ENCODE data around the gene CTTN.
A peak's percentile ranks its signal among the peaks of the same experiment; 100 is the strongest.
"Not testable (repeated sequence)": the region's sequence is repeated elsewhere in the genome, so short reads cannot be mapped to it uniquely, and the experiment has no call there.

The CTTN gene

DNA sequence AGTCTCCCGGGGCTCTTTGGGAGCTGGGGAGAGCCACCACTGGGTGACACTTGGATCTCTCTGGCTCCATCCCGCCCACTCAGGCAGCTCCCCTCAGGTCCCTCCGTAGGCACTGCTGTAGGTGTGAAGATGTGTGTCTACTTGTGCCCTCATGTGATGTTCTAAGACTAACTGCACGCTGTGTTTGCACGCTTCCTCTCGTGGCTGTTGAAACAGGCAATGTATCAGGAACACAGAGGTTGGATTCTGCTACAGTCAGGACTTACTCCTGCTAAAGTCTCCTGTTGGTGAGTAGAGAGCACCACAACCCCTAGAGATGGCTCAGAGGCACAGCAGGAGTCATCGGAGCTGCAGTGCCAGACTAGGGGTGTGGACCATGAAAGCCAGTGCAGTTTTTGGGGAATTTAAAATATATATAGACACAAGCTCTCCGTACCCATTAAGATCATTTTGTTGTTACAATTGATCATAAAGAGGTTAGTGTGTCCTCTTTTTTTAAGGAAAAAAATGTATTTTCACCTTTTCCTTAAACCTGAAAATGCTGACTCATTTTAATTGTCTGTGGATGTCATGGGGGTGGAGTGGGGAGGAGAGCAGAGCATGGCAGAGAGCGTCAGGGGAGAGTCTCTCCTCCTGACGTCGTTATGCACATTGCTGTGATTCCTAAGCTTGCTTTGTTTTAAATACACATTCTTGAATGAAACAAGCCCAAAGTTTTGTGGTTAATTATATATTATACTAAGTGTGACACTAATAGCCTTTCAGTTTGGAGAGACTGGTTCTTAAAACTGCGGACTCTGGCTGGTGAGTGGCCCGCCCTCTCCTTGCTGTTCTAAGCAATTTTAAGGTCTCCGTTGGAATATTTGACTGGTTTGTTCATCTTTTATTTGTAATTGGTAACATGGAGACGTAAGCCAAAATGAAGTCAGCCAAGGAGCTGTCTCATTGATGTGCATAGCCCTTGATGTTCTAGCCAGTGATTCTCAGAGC is 16.2 kb upstream of the CTTN start:
- peak; percentile 43 for DNase-seq

DNA sequence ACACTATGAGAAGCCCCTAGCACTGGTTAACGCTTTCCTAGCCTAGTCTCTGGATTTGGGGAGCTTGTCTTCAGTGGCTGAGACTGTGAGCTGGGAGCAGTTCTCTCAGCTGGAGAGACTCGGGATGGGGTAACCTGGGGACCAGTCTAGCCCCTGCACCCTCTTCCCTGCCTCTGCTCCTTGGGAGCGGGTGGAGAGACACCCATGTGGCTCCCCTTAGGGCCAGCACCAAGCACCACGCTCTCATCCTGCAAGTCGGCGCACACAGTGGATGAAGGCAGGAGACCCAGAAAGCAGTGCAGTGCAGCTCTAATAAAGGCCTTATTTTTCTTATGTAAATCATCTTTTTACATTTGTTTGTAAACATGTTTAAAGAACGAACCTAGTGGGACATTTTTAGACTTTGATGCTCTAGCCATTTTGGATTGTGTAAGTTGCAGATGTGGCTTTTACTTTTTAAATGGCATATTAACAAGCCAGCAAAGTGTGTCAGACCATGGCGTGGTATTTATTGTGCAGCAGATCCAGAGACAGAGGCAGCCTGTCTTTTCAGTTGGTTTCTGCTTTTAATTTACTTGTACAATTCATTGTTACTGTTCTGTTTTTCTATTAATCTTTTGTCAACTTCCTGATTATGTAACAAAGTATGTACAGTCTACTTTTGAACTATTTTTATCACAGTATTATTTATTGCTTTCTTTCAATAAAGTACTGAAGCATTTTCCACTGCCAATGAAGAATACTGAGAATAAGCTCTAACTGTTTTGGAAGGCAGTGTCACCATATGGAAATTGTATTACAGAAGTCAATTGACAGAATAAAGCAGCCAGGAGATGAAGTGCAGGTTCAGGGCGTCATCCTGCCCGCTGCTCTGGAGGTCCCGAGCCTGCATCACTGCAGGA is 14.4 kb upstream of the CTTN start:
- DNase-seq: no peak

DNA sequence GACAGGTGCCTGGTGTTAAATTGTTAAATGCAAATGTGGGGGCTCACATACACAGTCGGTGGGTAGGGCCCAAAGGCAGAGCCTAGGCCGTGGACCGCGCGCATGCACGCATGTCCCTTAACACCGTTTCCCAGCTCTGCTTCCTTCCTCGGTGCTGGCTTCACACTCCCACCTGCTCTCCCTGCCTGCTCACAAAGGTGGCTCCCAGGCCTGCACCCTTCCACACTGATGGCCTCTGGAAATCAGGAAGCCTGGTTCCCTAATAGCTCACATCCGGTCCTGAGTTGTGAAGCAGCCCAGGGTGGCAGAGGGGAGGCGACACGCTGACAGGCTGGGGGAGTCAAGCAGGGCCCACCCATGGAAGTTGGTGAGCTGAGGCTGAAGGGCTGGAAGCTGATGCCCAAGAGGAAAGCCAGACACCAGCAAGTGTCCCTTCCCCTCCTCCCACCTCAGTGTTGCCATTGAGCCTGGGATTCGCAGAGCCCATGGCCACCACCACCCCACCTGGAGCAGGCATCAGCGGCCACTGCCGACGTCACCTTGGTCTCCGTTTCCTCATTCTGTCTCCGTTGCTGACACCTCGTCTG is 13.7 kb upstream of the CTTN start:
- no peak for DNase-seq

DNA sequence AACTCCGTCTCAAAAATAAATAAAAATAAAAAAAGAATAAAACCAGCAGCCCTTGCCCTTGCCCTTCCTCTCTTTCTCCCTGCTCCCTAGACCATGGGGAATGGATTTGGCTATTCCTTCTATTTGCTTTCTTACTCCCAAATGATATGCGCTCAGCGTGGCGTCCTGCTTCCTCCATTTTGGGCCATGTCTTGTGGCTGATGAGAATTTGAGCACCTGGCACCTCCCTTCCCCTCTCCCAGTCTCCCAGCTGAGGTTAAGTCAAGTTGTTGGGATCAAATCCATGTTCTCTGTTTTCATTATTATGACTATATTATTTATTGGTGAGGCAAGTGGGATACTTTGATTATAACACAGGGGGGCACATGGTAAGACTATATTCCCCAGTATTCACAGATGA is 10.8 kb upstream of the CTTN start:
- DNase-seq: no peak

DNA sequence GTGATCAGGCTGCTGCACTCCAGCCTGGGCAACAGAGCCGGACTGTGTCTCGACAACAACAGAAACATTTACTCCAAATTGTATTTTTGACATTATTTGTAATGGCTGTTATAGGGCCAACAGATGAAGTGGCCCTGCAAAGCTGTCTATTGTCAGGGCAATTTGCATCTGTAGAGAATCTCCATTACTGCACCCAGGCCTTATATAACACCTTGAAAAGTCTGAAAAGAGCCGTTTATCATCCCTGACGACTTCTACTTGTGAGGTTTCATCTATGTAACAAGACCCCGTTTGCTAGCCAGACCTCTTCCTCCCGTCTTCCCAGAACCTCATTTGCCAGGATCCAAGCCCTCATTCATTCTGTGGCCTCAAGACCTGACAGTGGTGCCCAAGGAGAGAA is 9.1 kb upstream of the CTTN start:
- no peak for DNase-seq

DNA sequence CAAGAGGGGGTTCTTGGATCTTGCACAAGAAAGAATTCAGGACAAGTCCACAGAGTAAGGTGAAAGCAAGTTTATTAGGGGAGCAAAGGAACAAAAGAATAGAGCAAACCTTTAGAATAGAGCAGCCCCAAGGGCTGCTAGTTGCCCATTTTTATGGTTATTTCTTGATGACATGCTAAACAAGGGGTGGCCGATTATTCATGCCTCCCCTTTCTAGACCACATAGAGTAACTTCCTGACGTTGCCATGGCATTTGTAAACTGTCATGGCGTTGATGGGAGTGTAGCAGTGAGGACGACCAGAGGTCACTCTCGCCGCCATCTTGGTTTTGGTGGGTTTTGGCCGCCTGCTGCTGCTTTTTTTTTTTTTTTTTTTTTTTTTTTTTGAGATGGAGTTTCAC is 7.4 kb upstream of the CTTN start:
- DNase-seq: not testable (repeated sequence)

DNA sequence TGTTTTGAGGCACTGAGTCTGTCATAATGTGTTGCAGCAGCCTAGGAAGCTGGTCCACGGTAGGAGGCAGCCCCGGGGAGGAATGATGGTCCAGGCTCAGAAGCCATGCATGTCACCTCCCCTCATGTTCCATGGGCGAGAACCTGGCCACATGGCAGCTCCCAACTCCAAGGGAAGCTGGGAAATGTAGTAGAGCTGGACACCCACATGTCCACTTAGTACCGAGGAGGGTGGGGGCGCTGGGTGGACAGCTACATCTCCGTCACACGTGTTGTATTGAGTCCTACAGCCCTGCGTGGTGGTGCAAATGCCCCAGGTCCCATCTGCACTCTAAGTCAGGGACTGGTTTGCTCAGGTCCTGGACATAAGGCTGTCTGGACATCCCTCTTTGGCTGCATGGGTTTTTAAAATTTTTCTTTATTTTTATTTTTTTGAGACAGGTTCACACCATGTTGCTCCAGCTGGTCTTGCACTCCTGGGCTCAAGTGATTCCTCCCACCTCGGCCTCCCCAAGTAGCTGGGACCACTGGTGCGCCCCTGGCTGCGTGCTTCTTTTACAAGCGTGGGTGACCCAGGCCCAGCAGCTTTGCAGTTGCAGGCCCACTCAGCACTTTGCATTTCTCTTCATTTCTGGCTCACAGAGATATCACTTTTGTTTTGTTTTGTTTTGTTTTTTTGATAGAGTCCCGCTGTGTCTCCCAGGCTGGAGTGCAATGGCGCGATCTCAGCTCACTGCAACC is 3.9 kb upstream of the CTTN start:
- DNase-seq: no peak

DNA sequence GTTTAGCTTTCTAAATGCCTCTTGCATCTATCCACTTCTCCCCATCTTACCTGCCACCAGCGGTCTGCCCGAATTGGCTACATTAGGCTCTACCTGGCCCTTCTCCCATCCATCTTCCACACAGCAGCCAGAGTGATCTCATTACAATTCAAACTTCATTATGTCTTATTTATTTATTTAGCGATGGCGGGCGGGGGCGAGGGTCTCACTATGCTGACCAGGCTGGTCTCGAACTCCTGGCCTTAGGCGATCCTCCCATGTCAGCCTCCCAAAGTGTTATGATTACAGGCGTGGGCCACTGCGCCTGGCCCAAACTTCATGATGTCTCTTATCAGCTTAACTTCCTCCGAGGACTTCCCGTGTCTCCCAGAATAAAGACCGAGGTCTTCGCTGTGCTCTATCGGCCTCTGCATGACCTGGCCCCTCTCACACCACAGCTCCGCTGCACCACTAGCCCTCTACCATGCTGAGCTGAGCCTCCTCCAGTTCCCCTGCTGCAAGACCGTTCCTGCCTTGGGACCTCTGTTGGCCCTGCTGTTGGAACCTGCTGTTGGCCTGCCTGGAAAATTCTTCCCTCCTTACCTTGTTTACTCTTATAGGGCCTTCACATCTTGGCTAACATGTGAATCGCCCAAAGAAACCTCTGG is 870 bp upstream of the CTTN start:
- DNase-seq: peak; percentile 59

DNA sequence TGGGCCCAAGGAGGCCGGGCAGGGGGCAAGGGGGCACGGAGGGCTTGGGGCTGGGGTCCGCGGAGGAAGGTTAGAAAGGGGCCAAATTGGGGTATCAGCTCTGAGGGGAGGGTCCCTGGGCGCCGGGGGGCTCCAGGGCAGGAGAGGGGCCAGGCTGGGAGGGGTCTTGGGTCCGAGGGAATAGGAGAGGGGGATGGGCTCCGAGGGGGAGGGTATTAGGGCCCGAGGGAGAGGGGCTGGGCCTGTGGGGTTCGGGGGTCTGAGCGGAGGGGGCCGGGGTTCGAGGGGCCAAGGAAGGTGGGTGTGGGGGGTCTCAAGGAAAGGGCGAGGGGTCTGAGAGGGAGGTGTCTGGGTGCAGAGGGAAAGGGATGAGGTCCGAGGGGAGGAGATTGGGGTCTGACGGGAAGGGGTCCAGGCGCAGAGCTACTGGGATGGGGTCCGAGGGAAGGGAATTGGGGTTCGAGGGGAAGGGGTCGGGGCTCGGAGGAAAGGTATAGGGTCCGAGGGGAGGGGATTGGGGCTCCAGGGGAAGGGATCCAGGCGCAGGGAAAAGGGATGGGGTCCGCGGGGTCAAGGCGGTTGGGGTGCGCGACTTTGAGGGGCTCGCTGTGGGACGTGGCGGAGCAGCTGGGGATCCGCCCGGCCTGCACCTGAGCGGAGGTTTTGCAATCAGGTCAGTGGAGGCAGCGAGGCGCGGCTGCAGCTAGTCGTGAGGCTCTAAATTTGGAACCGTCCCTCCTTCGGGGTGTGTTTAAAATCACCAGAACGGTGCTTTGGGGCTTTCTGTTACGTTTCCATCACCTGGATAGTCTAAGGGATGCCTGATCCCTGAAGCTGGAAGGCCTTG is 728 bp downstream of the CTTN start:
- DNase-seq: no peak

DNA sequence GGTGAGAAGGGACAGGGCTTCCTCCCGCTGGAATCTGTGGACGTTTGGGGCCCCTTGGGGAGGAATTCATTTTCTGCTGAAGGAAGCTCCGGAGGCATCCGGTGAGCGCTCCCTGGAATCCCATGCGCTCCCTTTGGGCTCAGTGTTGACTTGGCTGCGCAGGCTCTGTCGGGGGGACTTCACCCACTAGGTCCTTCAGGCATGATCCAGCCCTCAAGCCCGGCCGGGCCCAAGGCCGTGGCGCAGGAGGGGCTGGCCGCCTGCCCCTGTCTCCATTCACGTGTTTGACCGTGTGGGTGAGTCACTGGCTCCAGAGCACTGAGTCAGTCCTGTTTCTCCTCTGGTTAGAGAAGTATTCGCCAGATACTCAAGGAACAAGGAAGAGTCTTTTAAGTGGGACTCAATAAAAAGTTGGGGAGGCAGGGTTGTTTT is 1.4 kb downstream of the CTTN start:
- DNase-seq: no peak

DNA sequence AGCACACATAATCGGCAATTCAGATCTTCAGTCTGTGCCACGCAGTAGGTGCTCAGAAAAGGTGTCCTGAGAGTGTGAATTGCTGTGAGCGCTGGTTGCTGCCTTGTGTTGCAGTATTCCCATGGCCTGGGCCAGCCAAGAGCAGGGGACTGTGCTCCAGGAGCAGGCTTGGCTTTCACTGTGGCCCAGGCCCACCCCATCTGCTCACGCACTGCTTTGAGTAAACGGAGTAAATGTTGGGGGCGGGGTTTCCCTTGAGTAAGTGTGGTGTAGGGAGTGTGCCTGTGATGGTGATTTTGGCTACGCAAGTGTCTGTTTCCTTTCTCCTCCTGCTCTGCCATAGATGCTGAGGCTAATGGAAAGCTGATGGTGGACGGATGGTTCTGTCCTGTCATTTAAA is 2.3 kb downstream of the CTTN start:
- no peak for DNase-seq

DNA sequence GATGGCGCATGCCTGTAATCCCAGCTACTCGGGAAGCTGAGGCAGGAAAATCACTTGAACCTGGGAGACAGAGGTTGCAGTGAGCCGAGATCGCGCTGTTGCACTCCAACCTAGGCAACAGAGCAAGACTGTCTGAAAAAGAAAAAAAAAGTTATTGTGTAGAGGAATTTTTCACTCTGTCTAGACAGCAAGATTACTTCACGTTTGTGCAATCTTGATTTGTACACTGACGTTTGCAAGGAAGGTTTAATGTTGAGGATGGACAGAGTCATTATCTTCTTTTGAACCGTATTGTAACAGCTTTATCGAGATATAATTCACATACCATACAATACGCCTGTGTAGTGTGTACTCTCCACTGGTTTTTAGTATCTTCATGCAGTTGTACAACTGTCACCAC is 3.7 kb downstream of the CTTN start:
- no peak for DNase-seq

DNA sequence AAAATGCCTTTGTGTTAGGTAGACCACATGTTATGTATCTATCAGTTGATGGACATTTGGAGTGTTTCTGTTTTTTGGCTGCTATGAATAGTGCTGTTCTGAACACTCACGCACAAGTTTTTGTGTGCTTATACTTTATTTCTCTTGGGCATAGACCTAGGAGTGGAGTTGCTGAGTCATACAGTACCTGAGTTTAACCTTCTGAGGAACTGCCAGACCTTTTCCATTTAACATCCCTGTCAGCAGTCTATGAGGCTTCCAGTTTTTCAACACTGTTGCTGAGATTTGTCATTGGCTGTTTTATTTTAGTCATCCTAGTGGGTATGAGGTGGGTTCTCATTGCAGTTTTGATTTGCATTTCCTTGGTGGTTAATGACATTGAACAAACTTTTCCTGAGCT is 4.4 kb downstream of the CTTN start:
- DNase-seq: no peak

DNA sequence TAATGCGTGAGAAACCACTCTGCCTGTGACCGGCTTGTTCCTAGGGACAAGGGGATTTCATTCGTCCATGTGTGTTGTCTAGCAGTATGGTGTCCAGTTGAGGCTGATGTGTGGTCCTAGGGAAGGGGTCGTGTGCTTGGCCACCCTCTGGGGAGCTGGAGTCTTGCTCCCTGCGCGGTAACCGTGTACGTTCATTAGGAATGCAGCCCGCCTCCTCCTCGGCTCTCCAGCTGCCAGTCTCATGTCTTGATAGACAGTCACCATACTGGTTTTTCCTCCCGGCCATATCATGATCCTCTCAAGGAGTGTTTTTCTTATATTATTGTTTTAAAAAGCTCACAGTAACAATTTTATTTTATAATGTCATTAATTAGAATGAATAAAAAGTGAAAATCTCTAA is 5.9 kb downstream of the CTTN start:
- no peak for DNase-seq

DNA sequence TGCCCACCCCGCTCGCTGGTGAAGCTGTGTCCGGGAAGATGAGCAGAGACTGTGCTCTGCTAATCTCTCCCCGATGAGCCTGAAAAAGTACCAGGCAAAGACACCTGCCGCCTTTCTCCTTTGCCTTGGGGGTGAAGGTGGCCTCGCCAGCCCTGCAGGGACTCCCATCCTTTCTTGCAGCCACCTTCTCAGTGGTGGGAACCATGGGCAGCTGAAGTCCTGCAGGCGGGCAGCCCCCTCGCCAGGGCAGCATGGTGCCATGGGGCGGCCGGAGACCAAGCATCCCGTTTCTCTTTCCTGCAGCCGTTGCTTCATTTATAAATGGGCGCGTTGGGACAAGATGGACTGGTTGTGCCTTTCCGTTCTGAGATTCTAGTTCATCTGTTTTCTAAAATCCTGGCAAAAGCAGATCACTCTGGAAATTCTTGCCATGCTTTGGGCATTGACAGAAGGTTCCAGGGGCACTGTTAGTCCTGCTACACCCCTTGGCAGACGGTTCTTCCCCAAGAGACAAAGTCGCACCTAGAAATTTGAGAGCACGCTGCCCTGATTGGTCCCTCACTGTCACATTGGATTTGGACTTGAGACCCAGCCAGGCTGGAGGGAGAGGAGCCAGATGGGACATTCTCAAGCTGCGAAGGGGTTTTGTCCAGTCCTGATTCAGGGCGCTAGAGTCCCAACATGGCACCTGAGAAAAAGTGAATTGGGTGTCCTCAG is 7.5 kb downstream of the CTTN start:
- no peak for DNase-seq

DNA sequence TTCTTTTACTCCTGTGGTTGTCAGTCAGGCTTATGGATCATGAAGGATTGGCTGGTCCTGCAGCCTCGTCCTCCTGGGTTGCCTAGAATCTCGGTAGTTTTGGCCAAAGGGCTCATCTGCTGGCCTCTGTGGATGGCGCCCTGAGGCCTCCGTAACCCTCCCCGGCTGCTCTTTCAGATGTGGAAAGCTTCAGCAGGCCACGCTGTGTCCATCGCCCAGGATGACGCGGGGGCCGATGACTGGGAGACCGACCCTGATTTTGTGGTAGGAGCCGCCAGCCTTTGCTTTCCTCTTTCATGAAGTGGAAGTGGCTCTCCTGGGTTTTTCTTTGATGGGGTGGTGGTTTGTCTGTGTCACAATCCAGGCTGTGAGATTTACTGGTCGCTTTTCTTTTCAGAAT is 8.8 kb downstream of the CTTN start:
- no peak for DNase-seq

DNA sequence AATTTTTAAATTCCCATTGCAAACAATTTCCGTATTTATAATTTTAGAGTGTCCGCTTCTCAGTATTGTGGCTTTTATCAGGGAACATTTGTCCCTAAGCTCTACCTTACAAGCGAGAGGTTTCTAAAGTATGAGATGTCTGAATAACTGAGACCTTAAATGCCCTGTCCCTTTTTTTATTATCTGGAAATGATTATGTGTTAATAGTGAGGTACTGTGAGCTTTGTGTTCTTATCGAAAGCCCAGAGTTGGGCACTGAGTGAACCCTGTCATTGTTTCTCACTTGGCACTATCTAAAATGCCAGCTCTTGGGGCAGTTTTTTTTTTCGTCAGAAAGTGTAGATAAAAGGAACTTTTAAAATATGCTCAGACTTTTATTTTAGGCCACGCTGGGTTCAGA is 9.5 kb downstream of the CTTN start:
- no peak for DNase-seq

DNA sequence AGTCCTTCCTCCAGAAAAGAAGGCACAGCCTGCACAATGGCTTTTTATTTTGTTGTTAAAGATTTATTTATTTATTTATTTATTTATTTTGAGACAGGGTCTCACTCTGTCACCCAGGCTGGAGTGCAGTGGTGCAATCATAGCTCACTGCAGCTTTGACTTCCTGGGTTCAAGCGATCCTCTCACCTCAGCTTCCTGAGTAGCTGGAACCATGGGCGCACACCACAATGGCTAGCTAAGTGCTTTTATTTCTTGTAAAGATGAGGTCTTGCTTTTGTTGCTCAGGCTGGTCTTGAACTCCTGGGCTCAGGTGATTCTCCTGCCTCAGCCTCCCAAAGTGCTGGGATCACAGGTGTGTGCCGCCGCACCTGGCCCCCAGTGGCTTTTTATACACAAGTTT is 10.0 kb downstream of the CTTN start:
- not testable (repeated sequence) for DNase-seq

DNA sequence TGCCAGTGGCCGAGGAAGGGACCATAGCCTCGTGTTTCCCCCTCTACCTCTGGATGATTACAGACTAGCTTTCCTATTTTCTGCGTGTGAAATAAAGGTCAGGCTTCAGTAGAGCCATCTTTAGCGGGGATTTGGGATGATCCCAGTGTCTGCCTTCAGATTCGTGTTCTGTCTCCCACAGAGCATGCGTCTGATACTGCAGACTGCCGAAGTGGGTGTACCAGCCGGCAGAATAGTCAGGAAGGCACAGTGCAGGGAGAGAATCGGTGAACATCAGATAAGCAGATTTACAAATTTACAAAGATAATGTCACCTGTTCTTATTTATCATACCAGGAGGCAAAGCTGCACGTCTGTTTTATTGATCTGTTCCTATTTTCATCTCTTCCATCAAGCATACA is 11.1 kb downstream of the CTTN start:
- no peak for DNase-seq

DNA sequence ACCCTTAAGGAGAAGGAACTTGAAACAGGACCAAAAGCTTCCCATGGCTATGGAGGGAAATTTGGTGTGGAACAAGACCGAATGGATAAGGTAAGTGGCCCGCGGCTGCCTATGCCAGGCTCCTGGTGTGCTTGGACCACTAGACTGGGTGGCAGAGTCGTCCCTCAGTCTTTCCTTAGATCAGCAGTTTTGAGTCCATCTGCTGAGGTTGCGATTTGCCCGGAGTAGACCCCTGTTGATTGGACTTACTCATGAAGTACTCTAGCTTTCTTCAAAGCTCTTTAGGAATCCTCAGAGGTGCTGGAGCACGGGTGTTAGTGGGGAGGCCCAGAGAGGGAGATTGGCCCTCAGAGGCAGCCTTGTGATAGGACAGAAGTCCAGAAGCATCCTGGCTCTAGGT is 11.5 kb downstream of the CTTN start:
- DNase-seq: no peak
